ENCODE results near the gene PIGB.
"Not testable (repeated sequence)": the region's sequence is repeated elsewhere in the genome, so short reads cannot be mapped to it uniquely, and the experiment has no call there.

The PIGB gene

GRCh38 chr15:55318588-55319494, at the start of gene PIGB, which contains the start of gene PIGBOS1:
TSS of gene PIGB (plus strand) at chr15:55319222. CDS start at chr15:55319251, 29 bp downstream.
TSS of gene PIGBOS1 (minus strand) at chr15:55319123. CDS start at chr15:55317792, 1,331 bp downstream.
- no peaks in the 10 kb centered on the region for H3K27me3 ChIP-seq (ENCODE audit: control insufficient read depth, insufficient read depth, low read length)
- H3K27ac ChIP-seq (ENCODE audit: low read depth, low read length): peak within 1 kb of the TSS; percentile 84
- H3K9ac ChIP-seq (ENCODE audit: low read length): peak within 1 kb of the TSS; percentile 79
- H3K4me3 ChIP-seq (ENCODE audit: low read length): peak within 1 kb of the TSS; percentile 87
- no peaks in the 10 kb centered on the region for H3K36me3 ChIP-seq (ENCODE audit: control insufficient read depth, insufficient read depth, low read length)
- H3K4me1 ChIP-seq (ENCODE audit: control insufficient read depth, insufficient read depth, low read length): no peaks in the 10 kb centered on the region

- Histone ChIP-seq H3K9ac (ENCODE audit: low read length) (no peak overlapping the region), H3K27ac (ENCODE audit: low read depth, low read length) (no peak overlapping the region), H3K4me1 (ENCODE audit: control insufficient read depth, insufficient read depth, low read length) (no peaks in the 10 kb centered on the region), H3K27me3 (ENCODE audit: control insufficient read depth, insufficient read depth, low read length) (no peaks in the 10 kb centered on the region), H3K36me3 (ENCODE audit: control insufficient read depth, insufficient read depth, low read length) (no peaks in the 10 kb centered on the region), H3K4me3 (ENCODE audit: low read length) (no peak overlapping the region)
Measured at GRCh38 chr15:55270291-55270690, 48.7 kb upstream of the PIGB start.

DNA sequence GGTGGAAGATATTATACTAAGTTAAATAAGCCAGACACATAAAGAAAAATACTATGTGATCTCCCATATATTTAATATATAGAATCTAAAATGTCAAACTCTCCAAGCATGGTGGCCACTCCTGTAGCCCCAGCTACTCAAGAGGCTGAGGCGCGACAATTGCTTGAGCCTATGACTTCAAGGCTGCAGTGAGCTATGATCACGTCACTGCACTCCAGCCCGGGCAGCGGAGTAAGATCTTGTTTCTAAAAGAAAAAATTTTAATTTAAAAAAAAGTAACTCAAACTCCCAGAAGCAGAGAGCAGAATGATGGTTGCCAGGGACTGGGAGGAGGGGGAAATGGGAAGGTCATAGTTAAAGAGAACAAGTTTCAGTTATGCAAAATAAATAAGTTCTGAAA, 42.7 kb upstream of the PIGB start:
- H3K9ac ChIP-seq (ENCODE audit: low read length): no peak overlapping the region
- H3K36me3 ChIP-seq (ENCODE audit: control insufficient read depth, insufficient read depth, low read length): no peaks in the 10 kb centered on the region
- no peaks in the 10 kb centered on the region for H3K27me3 ChIP-seq (ENCODE audit: control insufficient read depth, insufficient read depth, low read length)
- H3K4me3 ChIP-seq (ENCODE audit: low read length): no peak overlapping the region
- H3K27ac ChIP-seq (ENCODE audit: low read depth, low read length): no peak overlapping the region
- H3K4me1 ChIP-seq (ENCODE audit: control insufficient read depth, insufficient read depth, low read length): no peaks in the 10 kb centered on the region

DNA sequence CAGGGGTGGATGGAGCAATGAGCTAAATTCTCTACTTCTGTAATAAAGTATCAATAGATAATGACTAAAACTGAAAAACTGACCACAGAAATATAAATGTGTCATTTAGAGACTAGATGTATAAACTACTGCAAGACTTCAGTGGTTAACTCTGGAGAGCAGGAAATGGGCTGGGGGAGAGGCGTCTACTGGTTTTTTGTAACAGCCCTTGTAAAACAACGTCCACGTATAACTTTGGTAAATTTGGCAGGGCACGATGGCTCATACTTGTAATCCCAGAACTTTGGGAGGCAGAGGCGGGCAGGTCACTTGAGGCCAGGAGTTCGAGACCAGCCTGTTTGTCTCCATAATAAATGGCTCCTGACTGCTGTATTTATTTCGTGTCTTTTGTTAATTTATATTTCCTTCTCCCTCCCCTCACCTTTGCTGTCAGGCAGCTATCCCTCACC, 41.9 kb upstream of the PIGB start:
- Histone ChIP-seq H3K36me3 (ENCODE audit: control insufficient read depth, insufficient read depth, low read length) (no peaks in the 10 kb centered on the region), H3K9ac (ENCODE audit: low read length) (no peak overlapping the region), H3K27me3 (ENCODE audit: control insufficient read depth, insufficient read depth, low read length) (no peaks in the 10 kb centered on the region), H3K4me3 (ENCODE audit: low read length) (no peak overlapping the region), H3K4me1 (ENCODE audit: control insufficient read depth, insufficient read depth, low read length) (no peaks in the 10 kb centered on the region), H3K27ac (ENCODE audit: low read depth, low read length) (no peak overlapping the region)

DNA sequence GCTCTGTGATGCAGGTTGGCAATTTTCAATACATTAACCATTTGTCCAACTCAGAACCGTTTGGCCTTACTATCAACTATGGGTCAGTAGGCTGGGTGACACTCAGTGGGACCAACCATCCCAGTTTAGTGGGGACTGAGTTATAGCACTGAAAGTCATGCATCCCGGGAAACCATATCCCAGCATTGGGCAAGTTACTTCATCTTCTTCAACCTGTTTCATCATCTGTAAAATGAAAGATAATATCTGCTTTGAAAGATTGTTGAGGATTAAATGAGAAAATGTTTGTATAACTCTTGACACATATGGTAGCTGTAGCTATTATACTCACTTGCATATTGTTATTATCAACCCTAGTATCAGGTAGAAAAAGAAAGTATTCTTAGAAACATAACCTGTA, 41.3 kb upstream of the PIGB start:
- no peaks in the 10 kb centered on the region for H3K4me1 ChIP-seq (ENCODE audit: control insufficient read depth, insufficient read depth, low read length)
- no peak overlapping the region for H3K27ac ChIP-seq (ENCODE audit: low read depth, low read length)
- H3K9ac ChIP-seq (ENCODE audit: low read length): no peak overlapping the region
- no peak overlapping the region for H3K4me3 ChIP-seq (ENCODE audit: low read length)
- H3K27me3 ChIP-seq (ENCODE audit: control insufficient read depth, insufficient read depth, low read length): no peaks in the 10 kb centered on the region
- no peaks in the 10 kb centered on the region for H3K36me3 ChIP-seq (ENCODE audit: control insufficient read depth, insufficient read depth, low read length)

DNA sequence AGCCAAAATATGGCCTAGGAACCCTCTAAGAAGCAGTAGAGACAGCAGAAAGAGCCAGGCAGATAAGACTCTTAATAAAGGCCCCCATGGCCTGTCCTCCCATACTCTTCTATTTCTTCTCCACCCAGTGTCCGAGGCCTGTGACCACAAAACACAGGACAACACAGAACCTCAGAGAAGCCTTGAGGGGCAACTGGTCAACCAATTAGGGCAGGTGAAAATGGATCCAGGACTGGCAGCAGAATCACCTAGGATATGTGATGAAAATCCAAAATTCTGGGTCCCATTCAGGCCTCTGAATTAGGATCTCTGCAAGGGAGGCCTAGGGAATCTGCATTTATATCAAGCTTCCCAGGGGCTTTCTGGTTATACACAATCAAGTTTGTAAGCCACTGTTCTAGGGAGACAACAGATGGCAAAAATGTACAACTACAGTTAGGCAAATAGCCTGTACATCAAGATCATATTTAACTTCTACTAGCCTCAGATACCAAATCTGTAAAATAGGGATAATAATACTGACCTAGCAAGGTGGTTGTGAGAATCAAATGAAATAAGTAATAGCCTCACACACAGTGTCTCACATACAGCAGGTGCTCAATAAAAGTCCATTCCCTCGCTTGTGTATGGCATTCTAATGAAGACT, 39.8 kb upstream of the PIGB start:
- no peak overlapping the region for H3K4me3 ChIP-seq (ENCODE audit: low read length)
- H3K4me1 ChIP-seq (ENCODE audit: control insufficient read depth, insufficient read depth, low read length): no peaks in the 10 kb centered on the region
- H3K27ac ChIP-seq (ENCODE audit: low read depth, low read length): no peak overlapping the region
- H3K36me3 ChIP-seq (ENCODE audit: control insufficient read depth, insufficient read depth, low read length): no peaks in the 10 kb centered on the region
- no peak overlapping the region for H3K9ac ChIP-seq (ENCODE audit: low read length)
- H3K27me3 ChIP-seq (ENCODE audit: control insufficient read depth, insufficient read depth, low read length): no peaks in the 10 kb centered on the region

- Histone ChIP-seq H3K4me1 (ENCODE audit: control insufficient read depth, insufficient read depth, low read length) (no peaks in the 10 kb centered on the region), H3K27ac (ENCODE audit: low read depth, low read length) (peak overlapping the region; percentile 18), H3K4me3 (ENCODE audit: low read length) (no peak overlapping the region), H3K27me3 (ENCODE audit: control insufficient read depth, insufficient read depth, low read length) (no peaks in the 10 kb centered on the region), H3K9ac (ENCODE audit: low read length) (no peak overlapping the region), H3K36me3 (ENCODE audit: control insufficient read depth, insufficient read depth, low read length) (no peaks in the 10 kb centered on the region)
Measured at GRCh38 chr15:55279746-55280351, 39.2 kb upstream of the PIGB start.

DNA sequence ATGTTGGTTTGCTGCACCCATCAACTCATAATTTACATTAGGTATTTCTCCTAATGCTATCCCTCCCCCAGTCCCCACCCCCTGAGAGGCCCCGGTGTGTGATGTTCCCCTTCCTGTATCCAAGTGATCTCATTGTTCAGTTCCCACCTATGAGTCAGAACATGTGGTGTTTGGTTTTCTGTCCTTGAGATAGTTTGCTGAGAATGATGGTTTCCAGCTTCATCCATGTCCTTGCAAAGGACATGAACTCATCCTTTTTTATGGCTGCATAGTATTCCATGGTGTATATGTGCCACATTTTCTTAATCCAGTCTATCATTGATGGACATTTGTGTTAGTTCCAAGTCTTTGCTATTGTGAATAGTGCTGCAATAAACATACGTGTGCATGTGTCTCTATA, 38.4 kb upstream of the PIGB start:
- H3K4me1 ChIP-seq (ENCODE audit: control insufficient read depth, insufficient read depth, low read length); H3K4me3 ChIP-seq (ENCODE audit: low read length); H3K9ac ChIP-seq (ENCODE audit: low read length); H3K27me3 ChIP-seq (ENCODE audit: control insufficient read depth, insufficient read depth, low read length); H3K36me3 ChIP-seq (ENCODE audit: control insufficient read depth, insufficient read depth, low read length); H3K27ac ChIP-seq (ENCODE audit: low read depth, low read length): not testable (repeated sequence)

DNA sequence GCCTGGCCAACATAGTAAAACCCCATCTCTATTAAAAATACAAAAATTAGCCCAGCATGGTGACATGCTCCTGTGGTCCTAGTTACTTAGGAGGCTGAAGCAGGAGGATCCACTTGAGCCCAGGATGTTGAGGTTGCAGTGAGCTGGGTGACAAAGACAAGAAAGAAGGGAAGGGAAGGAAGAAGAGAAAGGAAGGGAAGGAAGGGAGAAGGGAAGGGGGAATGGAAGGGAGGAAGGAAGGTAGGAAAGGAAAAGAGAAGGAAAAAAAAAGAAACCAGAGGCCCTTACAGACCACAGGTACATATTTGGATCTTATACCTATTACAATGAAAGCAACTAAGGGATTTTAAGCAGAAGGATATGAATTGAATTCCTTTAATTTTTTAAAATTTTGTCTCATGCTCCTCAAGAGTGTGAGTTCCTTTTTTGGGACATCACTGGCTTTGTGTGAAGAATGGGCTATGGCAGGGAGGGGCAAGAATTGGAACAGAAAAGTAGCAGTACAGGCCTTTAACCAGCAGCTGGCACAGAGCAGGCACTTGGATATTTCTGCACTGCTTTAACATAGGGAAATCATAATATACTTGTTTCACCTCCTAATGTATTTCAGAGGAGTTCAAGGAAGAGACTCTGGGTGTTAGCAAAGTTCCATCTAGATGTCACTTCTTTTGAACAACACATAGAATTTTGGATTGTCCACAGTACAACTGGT, 37.3 kb upstream of the PIGB start:
- H3K27me3 ChIP-seq (ENCODE audit: control insufficient read depth, insufficient read depth, low read length): no peaks in the 10 kb centered on the region
- no peaks in the 10 kb centered on the region for H3K4me1 ChIP-seq (ENCODE audit: control insufficient read depth, insufficient read depth, low read length)
- H3K4me3 ChIP-seq (ENCODE audit: low read length): no peak overlapping the region
- no peak overlapping the region for H3K9ac ChIP-seq (ENCODE audit: low read length)
- H3K36me3 ChIP-seq (ENCODE audit: control insufficient read depth, insufficient read depth, low read length): no peaks in the 10 kb centered on the region
- H3K27ac ChIP-seq (ENCODE audit: low read depth, low read length): no peak overlapping the region

DNA sequence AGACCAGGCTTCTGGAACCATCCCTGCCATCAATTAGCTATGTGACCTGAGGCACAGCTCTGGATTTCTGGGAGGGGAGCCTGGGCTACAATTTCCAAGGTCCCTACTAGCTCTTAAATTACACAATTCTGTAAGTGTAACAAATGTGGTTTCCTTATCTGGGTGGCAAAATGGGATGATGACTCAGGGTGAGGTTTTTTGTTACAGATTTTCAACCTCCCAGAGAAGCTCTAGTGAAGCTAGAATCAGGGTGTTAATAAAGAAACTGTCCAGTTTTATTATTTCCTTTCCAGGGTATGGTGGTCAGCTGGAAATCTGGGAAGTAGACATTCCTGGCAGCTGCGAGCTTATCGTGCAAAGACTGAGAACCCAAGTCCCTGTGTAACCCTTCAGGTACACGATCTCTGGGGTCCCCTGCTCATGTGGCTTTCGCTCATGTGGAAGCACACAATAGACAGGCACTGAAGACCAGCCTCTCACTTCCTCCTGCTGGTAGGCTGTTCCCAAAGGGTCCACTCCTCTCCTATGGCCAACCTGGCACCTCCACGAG, 36.7 kb upstream of the PIGB start:
- H3K4me3 ChIP-seq (ENCODE audit: low read length): no peak overlapping the region
- H3K4me1 ChIP-seq (ENCODE audit: control insufficient read depth, insufficient read depth, low read length): no peaks in the 10 kb centered on the region
- no peaks in the 10 kb centered on the region for H3K36me3 ChIP-seq (ENCODE audit: control insufficient read depth, insufficient read depth, low read length)
- H3K27me3 ChIP-seq (ENCODE audit: control insufficient read depth, insufficient read depth, low read length): no peaks in the 10 kb centered on the region
- no peak overlapping the region for H3K9ac ChIP-seq (ENCODE audit: low read length)
- H3K27ac ChIP-seq (ENCODE audit: low read depth, low read length): no peak overlapping the region

- Histone ChIP-seq H3K36me3 (ENCODE audit: control insufficient read depth, insufficient read depth, low read length) (no peaks in the 10 kb centered on the region), H3K27ac (ENCODE audit: low read depth, low read length) (no peak overlapping the region), H3K27me3 (ENCODE audit: control insufficient read depth, insufficient read depth, low read length) (no peaks in the 10 kb centered on the region), H3K4me1 (ENCODE audit: control insufficient read depth, insufficient read depth, low read length) (no peaks in the 10 kb centered on the region), H3K4me3 (ENCODE audit: low read length) (no peak overlapping the region), H3K9ac (ENCODE audit: low read length) (no peak overlapping the region)
Measured at GRCh38 chr15:55283379-55284147, 35.5 kb upstream of the PIGB start.
